AG04449 (cell line): ENCODE measurements around the gene EMC7.

Source experiments
- CTCF ChIA-PET: fragments of 350-600 bp; formaldehyde crosslinking; extraction: SDS; loops from one replicate; lab custom pipeline; 2021; ENCODE audit warnings: antibody characterized with exemption; lab: Yijun Ruan, JAX
- POLR2A ChIA-PET: fragments of 400-600, 350-600 bp; formaldehyde crosslinking; extraction: SDS; loops from one replicate; lab custom pipeline; 2020; ENCODE audit warnings: antibody characterized with exemption, inconsistent platforms; lab: Yijun Ruan, JAX
- DNase-seq: peaks from one replicate; pipeline ENCODE4 v3.0.0-alpha.2; 2010; ENCODE audit warnings: low read depth, low spot score
- H3K4me3 ChIP-seq: 2 replicates; pipeline ENCODE4 v1.5.1; 2011; ENCODE audit warnings: low read depth, mild to moderate bottlenecking, control low read depth, low read length
- CTCF ChIP-seq: IDR thresholded peaks from one replicate; pipeline ENCODE4 v1.5.1; 2011; ENCODE audit warnings: mild to moderate bottlenecking, moderate library complexity, low read length, control low read depth, inconsistent platforms; ENCODE audit not compliant: insufficient read depth; ENCODE audit errors: missing control alignments

The EMC7 gene

GRCh38 chr15:34078900-34079299, 22.8 kb downstream of the EMC7 start:
- TF ChIP-seq CTCF = no peak
- POLR2A ChIA-PET = no interaction called here
- DNase-seq = no peak
- CTCF ChIA-PET = interaction anchor here (1.0 to 1.8 kb wide), 5 partner anchors 11 to 289 kb away, joined by 3 to 10 read pairs (median 5); partner anchors contain the start of gene LPCAT4
- H3K4me3 ChIP-seq = no peak overlapping the region

DNA sequence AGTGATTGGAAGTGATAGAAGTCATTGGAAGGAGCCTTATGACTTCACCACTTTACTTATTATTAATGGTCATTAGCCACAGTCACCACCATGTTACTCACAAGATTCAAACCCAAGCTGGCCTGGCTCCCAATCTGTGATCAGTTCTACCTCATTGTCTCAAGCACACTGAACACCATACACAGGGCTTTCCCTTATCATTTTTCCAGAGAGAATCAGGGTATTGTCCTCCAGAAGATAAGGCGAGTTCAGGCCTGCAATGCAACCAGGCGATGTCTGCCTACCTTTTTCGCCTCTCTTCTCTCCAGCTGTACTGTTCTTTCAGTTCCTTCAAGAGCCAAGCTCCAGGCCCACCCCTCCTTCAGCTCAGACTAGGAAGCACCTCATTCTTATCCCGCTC, 24.9 kb downstream of the EMC7 start:
- H3K4me3 ChIP-seq = no peak overlapping the region
- TF ChIP-seq CTCF = no peak
- ChIA-PET CTCF (interaction anchor here (1.5 to 1.6 kb wide), 2 partner anchors 14 to 15 kb away, joined by 5 to 6 read pairs; no protein-coding TSS in a partner anchor), POLR2A (no interaction called here)
- no peak for DNase-seq

DNA sequence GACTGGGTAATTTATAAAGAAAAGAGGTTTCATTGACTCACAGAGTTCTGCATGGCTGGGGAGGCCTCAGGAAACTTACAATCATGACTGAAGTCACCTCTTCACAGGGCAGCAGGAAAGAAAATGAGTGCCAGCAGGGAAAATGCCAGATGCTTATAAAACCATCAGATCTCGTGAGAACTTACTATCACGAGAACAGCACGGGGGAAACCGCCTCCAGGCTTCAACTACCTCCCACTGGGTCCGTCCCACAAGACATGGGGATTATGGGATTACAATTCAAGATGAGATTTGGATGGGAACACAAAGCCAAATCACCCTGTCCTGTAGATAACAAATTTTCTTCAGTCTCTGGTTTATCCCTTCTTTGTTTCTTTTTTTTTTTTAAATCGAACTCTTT, 31.7 kb downstream of the EMC7 start:
- ChIA-PET POLR2A (no interaction called here), CTCF (interaction anchor here (2.2 kb wide), 1 partner anchor 9 kb away, joined by 17 read pairs; no protein-coding TSS in a partner anchor)
- no peak for DNase-seq
- no peak for TF ChIP-seq CTCF
- no peak overlapping the region for H3K4me3 ChIP-seq

DNA sequence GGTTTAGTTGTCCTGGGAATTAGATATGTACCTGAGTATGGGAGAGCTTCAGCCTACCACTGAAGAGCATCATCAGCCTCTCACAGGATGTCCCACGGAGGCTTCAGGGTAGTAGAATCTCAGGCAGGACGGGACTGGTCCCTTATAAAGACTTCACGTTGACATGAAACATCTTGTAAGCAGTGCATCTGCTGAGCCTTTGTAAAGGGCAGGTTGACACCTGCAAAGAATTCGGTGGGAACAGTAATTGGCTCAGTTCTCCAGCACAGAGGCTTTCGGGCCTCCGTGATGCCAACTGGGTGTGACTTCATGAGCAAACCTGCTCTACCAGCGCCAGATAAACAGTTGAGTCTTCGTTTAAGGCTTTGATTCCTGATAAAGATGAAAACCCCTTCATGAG, 35.7 kb downstream of the EMC7 start:
- no peak for TF ChIP-seq CTCF
- ChIA-PET CTCF (interaction anchor here (0.7 to 9.0 kb wide), 4 partner anchors 10 to 144 kb away, joined by 3 to 101 read pairs (median 4); partner anchors contain the start of gene KATNBL1), POLR2A (no interaction called here)
- H3K4me3 ChIP-seq = no peak overlapping the region
- DNase-seq = no peak

- POLR2A ChIA-PET = no interaction called here
- CTCF ChIA-PET = interaction anchor here (1.2 to 9.0 kb wide), 2 partner anchors 9 to 145 kb away, joined by 5 to 101 read pairs; partner anchors contain the start of gene KATNBL1
- DNase-seq = no peak
- H3K4me3 ChIP-seq = no peak overlapping the region
- no peak for TF ChIP-seq CTCF
These were observed 36.4 kb downstream of the EMC7 start for GRCh38 chr15:34065261-34065660.

GRCh38 chr15:34064438-34064837, 37.2 kb downstream of the EMC7 start:
- ChIA-PET POLR2A (no interaction called here), CTCF (interaction anchor here (0.6 to 9.0 kb wide), 5 partner anchors 15 to 303 kb away, joined by 3 to 101 read pairs (median 4); partner anchors contain the start of genes KATNBL1, LPCAT4 and PGBD4)
- no peak overlapping the region for H3K4me3 ChIP-seq
- TF ChIP-seq CTCF = no peak
- no peak for DNase-seq
